NCI-H2029 (cell line): ENCODE measurements around the gene ZNF800.

Source experiments
- DNase-seq: peaks from one replicate; lab custom pipeline; 2025; lab: John Stamatoyannopoulos, UW

Gene ZNF800

DNA sequence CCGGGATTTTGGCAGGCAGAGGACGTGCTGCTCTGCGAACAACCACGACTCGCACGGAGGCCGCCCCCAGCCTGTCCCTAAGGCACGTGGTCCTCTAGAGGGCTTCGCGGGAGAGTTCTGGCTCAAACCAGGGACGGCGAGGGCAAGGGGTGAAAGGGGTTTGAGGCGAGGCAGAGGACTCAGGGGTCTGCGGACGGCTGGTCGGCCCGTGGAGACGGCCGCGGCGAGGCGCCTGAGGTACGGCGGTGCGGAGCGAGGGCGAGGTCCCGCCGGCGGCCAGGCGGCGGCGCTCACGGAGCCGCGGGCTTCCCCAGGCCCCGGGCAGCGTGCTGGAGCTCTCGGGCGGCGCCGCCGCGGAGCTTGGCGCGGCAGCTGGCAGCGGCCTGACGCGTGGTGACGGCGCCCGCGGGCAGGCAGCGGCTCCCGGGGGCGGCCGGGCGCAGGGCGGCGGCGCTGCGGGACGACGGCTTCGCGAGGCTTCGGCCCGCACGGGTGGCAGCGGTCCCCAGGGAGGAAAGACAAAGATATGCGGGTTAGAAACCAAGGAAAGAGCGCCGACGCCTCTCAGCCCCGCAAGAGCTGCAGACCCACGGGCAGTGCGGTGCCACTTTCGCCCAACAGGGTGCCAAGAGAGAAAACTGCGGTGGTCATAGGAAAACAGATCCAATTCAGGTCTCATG is 44.8 kb downstream of the ZNF800 start:
- peak; percentile 51 for DNase-seq

DNA sequence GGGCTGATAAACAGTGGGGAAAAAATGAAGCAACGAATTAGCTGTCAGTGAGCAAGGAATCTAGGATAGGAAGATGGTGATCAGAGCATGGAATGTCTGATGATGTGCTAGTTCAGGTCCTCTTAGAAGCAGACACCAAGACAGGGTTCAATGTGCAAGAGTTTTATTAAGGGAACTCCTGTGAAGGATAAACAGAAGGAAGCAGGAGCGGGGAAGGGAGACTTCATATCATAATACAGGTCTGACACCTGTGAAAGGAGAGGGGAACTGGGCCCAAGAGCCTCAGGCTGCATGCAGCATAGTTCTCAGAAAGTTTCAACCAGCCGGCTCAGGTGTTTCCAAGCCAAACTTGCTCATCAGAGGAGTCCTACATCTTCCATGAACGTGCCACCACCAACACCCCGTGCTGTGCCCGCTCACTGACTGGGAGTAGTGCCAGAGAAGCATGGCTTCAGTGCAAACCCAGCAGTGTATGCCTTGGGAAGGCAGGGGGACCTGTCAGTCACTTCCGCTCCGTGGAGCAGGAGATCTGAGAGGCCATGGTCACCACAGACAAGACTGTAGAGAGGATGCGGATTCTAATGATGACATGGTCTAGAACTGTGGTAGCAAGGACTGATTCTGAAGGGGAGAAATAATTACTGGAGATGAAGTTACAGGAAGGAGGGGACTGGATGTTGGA is 45.8 kb downstream of the ZNF800 start:
- DNase-seq, result no peak

DNA sequence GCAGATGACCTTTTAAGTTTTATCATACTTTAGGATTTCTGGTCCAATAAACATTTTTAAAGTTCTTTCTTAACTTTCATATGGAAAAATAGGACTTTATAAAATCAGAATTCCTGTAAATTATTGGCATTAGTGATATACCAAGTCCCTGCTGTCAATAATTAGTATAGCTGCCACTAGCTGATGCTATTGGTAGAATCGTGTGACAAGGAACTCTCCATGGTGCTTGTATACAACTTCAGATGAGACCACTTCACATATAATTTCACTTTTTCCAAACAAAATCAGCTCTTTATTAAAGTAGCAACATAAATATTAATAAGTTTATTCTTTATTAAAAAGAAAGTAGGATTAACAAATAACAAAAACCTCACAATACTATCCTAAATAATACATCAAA is 49.9 kb downstream of the ZNF800 start:
- no peak for DNase-seq

DNA sequence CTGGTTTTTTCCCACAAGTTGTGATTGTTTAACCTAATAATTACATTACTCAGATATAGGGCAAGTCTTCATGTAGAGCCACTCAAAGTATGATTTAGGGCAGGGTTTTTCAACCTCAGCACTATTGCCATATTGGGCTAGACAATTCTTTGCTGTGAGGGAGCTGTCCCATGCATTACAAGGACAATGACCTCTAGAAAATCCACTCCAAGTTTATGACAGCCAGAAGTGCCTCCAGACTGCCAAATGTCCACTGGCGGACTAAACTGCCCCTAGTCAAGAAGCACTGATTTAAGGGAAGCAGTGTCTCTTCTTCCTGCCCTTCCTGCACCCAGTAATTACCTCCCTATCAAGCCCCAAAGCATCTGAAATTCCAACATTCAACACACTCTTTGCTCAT is 54.4 kb downstream of the ZNF800 start:
- DNase-seq, result no peak

DNA sequence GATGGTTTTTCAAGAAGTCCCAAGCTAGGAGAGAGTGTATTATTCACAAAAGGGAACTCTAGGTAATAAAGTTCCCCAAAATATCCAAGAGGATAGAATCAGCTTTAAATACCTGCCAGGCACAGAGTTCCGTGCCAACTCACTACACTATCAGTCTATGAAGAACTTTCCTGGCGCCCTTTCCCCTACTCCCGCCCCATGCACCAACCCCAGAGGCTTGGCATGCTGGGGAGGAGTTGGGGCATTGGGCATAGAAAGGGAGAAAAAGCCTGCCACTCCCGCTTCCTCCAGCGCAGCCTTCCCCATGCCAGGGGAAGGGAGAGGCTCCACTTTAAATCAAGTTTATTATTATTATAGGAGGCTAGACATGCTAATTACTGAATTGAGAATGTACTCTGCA is 54.9 kb downstream of the ZNF800 start:
- no peak for DNase-seq

DNA sequence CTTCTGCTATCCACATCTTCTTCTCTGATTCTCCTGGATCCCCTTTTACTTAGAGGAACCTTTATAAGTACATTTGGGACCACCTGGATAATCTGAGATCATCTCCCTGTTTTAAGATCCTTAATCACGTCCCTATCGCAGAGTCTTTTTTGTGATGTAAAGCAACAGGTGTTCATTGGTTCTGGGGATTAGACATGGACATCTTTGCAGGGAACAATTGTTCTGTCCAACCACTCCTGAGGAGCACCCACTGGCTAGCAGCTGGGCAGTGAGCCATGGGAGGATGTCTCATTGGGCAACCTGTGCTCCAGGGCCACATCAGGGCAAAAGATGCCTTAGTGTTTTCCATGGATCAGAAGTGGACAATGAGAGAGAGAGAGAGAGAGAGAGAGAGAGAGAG is 56.0 kb downstream of the ZNF800 start:
- no peak for DNase-seq

DNA sequence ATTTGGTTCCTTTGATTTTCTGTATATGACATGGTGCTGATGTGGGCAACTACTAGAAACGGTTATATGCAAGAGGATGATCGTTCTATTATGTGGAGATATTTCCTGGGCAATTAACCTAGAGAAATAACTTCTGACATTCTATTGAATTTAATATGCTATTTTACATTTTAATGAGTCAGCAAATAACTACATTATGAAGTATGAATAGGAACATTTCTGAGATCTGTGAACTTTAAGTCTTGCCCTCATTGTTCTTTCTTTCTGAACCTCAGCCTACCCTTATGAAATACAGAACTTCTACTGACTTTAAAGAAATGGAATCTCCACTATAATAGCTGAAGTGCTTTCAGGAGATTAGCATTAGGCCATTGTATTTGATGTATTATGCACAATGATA is 59.6 kb downstream of the ZNF800 start:
- no peak for DNase-seq

DNA sequence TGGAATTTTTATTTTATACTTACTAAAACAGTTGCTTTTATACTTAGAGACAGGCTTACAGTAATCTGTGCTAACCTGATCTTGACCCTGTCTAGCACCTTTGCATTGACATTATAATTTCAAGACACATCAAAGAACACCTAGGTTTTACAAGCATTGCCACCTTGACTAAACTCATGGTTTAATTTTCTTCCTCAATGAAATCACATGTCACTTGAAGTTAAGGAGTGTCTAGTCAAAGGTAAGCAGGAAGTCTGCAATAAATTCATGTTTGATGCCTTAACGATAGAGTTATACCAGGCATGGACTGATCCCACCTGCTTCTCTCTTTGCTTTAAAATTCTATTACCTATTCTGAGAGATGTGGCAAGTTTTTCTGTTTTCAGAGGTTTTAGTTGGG is 62.4 kb downstream of the ZNF800 start:
- no peak for DNase-seq

DNA sequence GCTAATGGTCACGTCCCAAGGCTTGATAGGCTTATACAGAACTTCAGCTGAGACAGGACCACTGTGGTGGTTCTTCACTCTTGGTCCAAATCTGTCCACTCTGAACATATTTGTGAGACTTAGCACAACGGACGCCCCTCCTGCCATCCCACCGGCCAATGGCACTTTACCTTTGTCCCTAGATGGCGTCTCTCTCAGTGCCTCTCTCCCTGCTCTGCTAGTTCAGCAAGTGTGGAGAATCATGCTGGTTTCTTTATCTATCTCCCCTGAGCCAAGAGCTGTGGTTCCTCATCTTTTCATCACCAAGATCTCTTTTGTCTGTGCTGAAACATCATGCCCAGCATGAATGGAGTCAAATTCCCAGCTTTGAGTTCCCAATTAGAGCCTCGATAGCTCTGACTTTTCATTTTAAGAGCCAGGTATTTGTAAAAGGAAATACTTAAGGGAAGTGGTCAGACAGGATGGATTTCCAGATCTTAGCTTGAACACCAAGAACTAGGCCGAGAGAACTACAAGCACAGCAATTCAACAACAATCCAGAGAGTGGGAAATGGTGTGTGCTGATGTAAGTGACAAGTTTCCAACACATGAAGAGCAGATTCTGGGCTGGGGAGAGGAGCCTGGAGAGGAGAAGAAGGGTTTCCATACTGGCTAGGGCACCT is 69.5 kb downstream of the ZNF800 start:
- no peak for DNase-seq

DNA sequence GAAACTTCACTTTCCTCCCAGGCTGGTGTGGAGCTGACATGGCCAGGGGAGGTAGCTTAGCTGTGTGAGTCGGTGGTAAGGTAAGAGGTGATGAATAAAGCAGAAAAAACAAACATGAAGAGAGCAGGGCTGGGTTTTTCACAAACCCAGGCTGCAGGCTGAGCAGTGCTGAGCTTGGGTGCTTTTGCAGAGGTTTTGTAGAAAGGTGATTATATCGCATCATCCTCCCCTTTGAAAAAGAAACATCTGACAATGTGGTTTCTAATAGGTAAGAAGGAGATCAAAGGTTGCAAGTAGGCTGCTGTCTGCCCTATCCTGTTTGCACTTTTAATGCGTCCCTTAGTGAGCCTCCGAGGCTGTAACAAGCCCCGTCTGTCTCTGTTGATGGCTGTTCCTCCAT is 70.2 kb downstream of the ZNF800 start:
- DNase-seq, result no peak

DNA sequence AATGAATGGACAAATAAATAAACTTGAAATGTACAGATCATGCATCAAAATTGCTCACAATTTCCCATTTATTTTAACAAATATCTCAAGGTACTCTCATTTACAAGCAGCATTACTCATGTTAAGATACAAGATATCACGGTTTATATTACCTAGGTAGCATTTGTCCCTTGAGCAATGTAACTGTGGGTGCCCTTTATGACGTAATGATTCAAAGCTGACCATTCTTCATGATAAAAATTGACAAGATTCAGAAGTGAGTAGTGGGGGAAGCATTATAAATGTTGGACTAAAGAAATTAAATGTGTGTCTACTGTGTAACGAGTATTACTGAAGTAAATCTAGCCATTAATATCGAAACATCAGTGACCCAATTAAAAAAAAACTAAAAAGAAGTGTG is 71.5 kb downstream of the ZNF800 start:
- no peak for DNase-seq
